ENCODE measurements around the gene TMPRSS4.

GRCh38 chr11:118114266-118114665 is 37.4 kb downstream of the TMPRSS4 start:
- TF ChIP-seq CTCF (conservative IDR thresholded peaks at IDR 0.05) = no peak
- no peak for TF ChIP-seq ZFX (IDR thresholded peaks at IDR 0.05)

All from C4-2B (cell line).